CD4-positive, alpha-beta T cell treated with Interleukin-2 at 100 ng/mL for 4 hours (primary cell): ENCODE measurements around the gene NUDCD3.

Experiments used
- DNase-seq: peaks from one replicate; pipeline ENCODE4 v3.0.0-alpha.2; 2020; ENCODE audit warnings: low spot score

The NUDCD3 gene

GRCh38 chr7:44382459-44383265 is 107.8 kb downstream of the NUDCD3 start:
- DNase-seq, result no peak

- no peak for DNase-seq
These were observed 108.8 kb downstream of the NUDCD3 start for GRCh38 chr7:44381494-44382220.

GRCh38 chr7:44380831-44381493 is 109.5 kb downstream of the NUDCD3 start:
- no peak for DNase-seq

- DNase-seq, result no peak
These were observed 110.1 kb downstream of the NUDCD3 start for GRCh38 chr7:44380189-44380830.

GRCh38 chr7:44379366-44380188 is 110.9 kb downstream of the NUDCD3 start:
- no peak for DNase-seq

- DNase-seq, result no peak
These were observed 111.7 kb downstream of the NUDCD3 start for GRCh38 chr7:44378744-44379143.

- no peak for DNase-seq
These were observed 112.6 kb downstream of the NUDCD3 start for GRCh38 chr7:44377681-44378421.

- DNase-seq, result no peak
These were observed 113.4 kb downstream of the NUDCD3 start for GRCh38 chr7:44377134-44377463.

- DNase-seq, result no peak
These were observed 113.9 kb downstream of the NUDCD3 start for GRCh38 chr7:44376429-44377133.

- DNase-seq, result no peak
These were observed 114.5 kb downstream of the NUDCD3 start for GRCh38 chr7:44375926-44376342.

- DNase-seq, result no peak
These were observed 115.2 kb downstream of the NUDCD3 start for GRCh38 chr7:44375236-44375699.

- DNase-seq, result no peak
These were observed 116.3 kb downstream of the NUDCD3 start for GRCh38 chr7:44374007-44374763.

GRCh38 chr7:44373418-44373740 is 117.1 kb downstream of the NUDCD3 start:
- DNase-seq, result no peak

GRCh38 chr7:44372560-44373417 is 117.7 kb downstream of the NUDCD3 start:
- no peak for DNase-seq

GRCh38 chr7:44368885-44369284 is 121.6 kb downstream of the NUDCD3 start:
- DNase-seq, result no peak

GRCh38 chr7:44368455-44368854 is 122.0 kb downstream of the NUDCD3 start:
- no peak for DNase-seq

GRCh38 chr7:44367475-44368043 is 122.9 kb downstream of the NUDCD3 start:
- no peak for DNase-seq

- DNase-seq, result no peak
These were observed 123.5 kb downstream of the NUDCD3 start for GRCh38 chr7:44366986-44367385.
